OCI-LY1 (cell line): Measurements from ENCODE around the gene FSTL3.

Source experiments
- H2AFZ ChIP-seq: fragments of 200-600 bp; sonication (generic), shearing (Covaris generic); 2 replicates; pipeline ENCODE4 v1.6.0; 2014; ENCODE audit warnings: antibody characterized with exemption, mild to moderate bottlenecking, low read length
- H3F3A ChIP-seq: fragments of 200-600 bp; sonication (generic), shearing (Covaris generic); 2 replicates; pipeline ENCODE4 v1.6.0; 2014; ENCODE audit warnings: mild to moderate bottlenecking, antibody characterized with exemption, low read length, moderate library complexity; ENCODE audit not compliant: insufficient read depth
- H3K27ac ChIP-seq: fragments of 200-600 bp; sonication (generic); 2 replicates; pipeline ENCODE4 v1.5.1; 2014; ENCODE audit warnings: low read length, mixed run types, mild to moderate bottlenecking, low read depth; ENCODE audit not compliant: poor library complexity, severe bottlenecking
- H3K27me3 ChIP-seq: fragments of 200-600 bp; sonication (generic); 2 replicates; pipeline ENCODE4 v1.6.0; 2014; ENCODE audit warnings: antibody characterized with exemption, mild to moderate bottlenecking, low read length, moderate library complexity; ENCODE audit not compliant: insufficient read depth
- H3K36me3 ChIP-seq: fragments of 200-600 bp; sonication (generic); 2 replicates; pipeline ENCODE4 v1.6.1; 2014; ENCODE audit warnings: mild to moderate bottlenecking, antibody characterized with exemption, low read length, moderate library complexity, mixed read lengths; ENCODE audit not compliant: insufficient read depth
- H3K4me1 ChIP-seq: fragments of 200-600 bp; sonication (generic); 2 replicates; pipeline ENCODE4 v1.5.1; 2014; ENCODE audit warnings: mild to moderate bottlenecking, low read length, moderate library complexity; ENCODE audit not compliant: insufficient read depth, severe bottlenecking
- H3K4me2 ChIP-seq: fragments of 200-600 bp; sonication (generic), shearing (Covaris generic); 2 replicates; pipeline ENCODE4 v1.6.1; 2014; ENCODE audit warnings: low read length
- H3K4me3 ChIP-seq: fragments of 200-600 bp; sonication (generic); 2 replicates; pipeline ENCODE4 v1.5.1; 2014; ENCODE audit warnings: low read length, low read depth, mild to moderate bottlenecking, mixed read lengths; ENCODE audit not compliant: poor library complexity, severe bottlenecking
- H3K79me2 ChIP-seq: fragments of 200-600 bp; shearing (Covaris generic); 2 replicates; pipeline ENCODE4 v1.6.1; 2016; ENCODE audit warnings: mixed run types, low read length, mixed read lengths; ENCODE audit not compliant: insufficient read depth
- H3K9ac ChIP-seq: fragments of 200-600 bp; sonication (generic), shearing (Covaris generic); 2 replicates; pipeline ENCODE4 v1.6.1; 2014; ENCODE audit warnings: mild to moderate bottlenecking, low read length, mixed read lengths
- H3K9me2 ChIP-seq: fragments of 200-600 bp; sonication (generic), shearing (Covaris generic); 2 replicates; pipeline ENCODE4 v1.6.1; 2014; ENCODE audit warnings: low read depth, mild to moderate bottlenecking, low read length, mixed read lengths
- H3K9me3 ChIP-seq: fragments of 200-600 bp; shearing (Covaris generic); 2 replicates; pipeline ENCODE4 v1.6.1; 2014; ENCODE audit warnings: low read length, mixed read lengths
- H4K20me1 ChIP-seq: fragments of 200-600 bp; sonication (generic), shearing (Covaris generic); 2 replicates; pipeline ENCODE4 v1.6.0; 2016; ENCODE audit warnings: mild to moderate bottlenecking, low read length; ENCODE audit not compliant: insufficient read depth
- EZH2 ChIP-seq: fragments of 200-600 bp; sonication (generic), shearing (Covaris generic); IDR thresholded peaks from 2 replicates; pipeline ENCODE4 v1.8.0; 2017; ENCODE audit warnings: borderline replicate concordance, mixed run types, mild to moderate bottlenecking, antibody characterized with exemption, low read length, moderate library complexity, mixed read lengths
- TF ChIP-seq, protein P1 (sequence below): fragments of 200-600 bp; sonication (generic), shearing (Covaris generic); IDR thresholded peaks from 2 replicates; pipeline ENCODE4 v1.5.1; 2017; ENCODE audit warnings: mild to moderate bottlenecking, antibody characterized with exemption, low read length, moderate library complexity, mixed read lengths

FSTL3 gene

DNA sequence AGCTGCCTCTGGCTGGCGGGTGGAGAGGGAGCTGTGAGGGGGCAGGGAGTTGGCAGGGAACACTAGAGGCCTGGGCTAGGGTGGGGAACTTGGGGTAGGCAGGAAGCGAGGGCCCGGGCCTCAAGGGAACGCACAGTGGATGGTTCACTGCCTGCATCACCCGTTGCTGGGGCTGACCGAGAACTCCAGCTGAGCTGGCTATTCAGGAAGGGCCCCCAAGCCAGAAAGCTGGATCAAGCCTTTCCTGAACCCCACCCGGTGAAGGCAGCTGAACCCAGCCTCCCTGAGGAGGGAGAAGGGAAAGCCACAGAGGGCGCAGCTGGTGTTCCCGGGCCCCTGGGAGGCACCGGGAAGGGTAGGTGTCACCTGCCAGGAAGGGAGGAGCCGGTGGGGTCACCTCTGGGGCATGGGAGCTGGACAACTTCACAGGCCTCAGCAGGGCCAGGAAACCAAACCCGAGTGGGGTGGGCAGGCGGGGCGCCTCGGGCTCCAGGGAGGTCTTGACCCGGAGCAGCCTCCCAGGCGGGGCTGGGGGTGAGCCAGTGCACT, 46.4 kb downstream of the FSTL3 start:
- no peaks in the 10 kb centered on the region for H3K36me3 ChIP-seq
- no peak for TF ChIP-seq EZH2
- H3K9me2 ChIP-seq: no peaks in the 10 kb centered on the region
- H3K4me3 ChIP-seq: no peak overlapping the region
- H3K9ac ChIP-seq: no peak overlapping the region
- no peaks in the 10 kb centered on the region for H3K4me1 ChIP-seq
- no peaks in the 10 kb centered on the region for H4K20me1 ChIP-seq
- H3F3A ChIP-seq: no peaks in the 10 kb centered on the region
- H3K79me2 ChIP-seq: no peaks in the 10 kb centered on the region
- H3K4me2 ChIP-seq: no peak overlapping the region
- H3K27ac ChIP-seq: no peak overlapping the region
- no peak overlapping the region for H2AFZ ChIP-seq
- no peaks in the 10 kb centered on the region for H3K9me3 ChIP-seq
- no peaks in the 10 kb centered on the region for H3K27me3 ChIP-seq

DNA sequence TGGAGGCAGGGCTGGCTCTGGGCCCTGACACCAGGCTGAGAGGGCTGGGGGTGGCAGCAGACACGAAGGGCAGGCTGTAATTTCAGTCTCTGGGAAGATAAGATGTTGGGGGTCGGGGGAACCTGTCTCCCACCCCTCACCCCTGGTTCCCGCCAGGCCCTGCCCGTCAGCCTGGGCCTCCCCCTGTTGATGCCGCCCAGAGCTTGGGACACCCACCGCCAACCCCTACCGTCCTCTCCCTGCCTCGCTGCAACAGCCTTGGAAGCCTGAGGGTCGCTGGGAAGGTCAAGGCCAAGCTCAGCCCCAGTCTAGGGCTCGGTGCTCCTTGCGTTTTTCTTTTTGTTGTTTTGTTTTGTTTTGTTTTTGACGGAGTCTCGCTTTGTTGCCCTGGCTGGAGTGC, 47.1 kb downstream of the FSTL3 start:
- Histone ChIP-seq H3F3A (no peaks in the 10 kb centered on the region), H3K79me2 (no peaks in the 10 kb centered on the region), H2AFZ (no peak overlapping the region), H3K9ac (no peak overlapping the region), H3K4me2 (no peak overlapping the region), H3K27ac (no peak overlapping the region), H3K4me1 (no peaks in the 10 kb centered on the region), H3K9me3 (no peaks in the 10 kb centered on the region), H4K20me1 (no peaks in the 10 kb centered on the region), H3K36me3 (no peaks in the 10 kb centered on the region), H3K9me2 (no peaks in the 10 kb centered on the region), H3K27me3 (no peaks in the 10 kb centered on the region), H3K4me3 (no peak overlapping the region)
- TF ChIP-seq EZH2: no peak
- TF ChIP-seq, protein P1, sequence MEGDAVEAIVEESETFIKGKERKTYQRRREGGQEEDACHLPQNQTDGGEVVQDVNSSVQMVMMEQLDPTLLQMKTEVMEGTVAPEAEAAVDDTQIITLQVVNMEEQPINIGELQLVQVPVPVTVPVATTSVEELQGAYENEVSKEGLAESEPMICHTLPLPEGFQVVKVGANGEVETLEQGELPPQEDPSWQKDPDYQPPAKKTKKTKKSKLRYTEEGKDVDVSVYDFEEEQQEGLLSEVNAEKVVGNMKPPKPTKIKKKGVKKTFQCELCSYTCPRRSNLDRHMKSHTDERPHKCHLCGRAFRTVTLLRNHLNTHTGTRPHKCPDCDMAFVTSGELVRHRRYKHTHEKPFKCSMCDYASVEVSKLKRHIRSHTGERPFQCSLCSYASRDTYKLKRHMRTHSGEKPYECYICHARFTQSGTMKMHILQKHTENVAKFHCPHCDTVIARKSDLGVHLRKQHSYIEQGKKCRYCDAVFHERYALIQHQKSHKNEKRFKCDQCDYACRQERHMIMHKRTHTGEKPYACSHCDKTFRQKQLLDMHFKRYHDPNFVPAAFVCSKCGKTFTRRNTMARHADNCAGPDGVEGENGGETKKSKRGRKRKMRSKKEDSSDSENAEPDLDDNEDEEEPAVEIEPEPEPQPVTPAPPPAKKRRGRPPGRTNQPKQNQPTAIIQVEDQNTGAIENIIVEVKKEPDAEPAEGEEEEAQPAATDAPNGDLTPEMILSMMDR: no peak

DNA sequence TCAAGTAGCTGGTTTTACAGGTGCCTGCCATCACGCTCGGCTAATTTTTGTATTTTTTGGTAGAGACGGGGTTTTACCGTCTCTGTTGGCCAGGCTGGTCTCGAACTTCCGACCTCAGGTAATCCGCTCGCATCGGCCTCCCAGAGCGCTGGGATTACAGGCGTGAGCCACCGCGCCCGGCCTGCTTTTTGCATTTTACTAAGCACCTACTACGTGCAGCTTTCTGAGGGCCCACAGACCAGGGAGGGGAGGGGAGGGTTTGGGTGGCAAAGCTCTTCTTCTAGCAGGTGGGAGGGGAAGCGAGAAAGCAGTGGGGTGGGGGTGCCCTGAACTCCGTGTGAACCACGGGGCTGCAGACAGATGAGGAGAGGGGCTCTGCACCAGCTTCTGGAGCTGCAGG, 47.5 kb downstream of the FSTL3 start:
- Histone ChIP-seq H4K20me1 (no peaks in the 10 kb centered on the region), H2AFZ (no peak overlapping the region), H3K4me2 (no peak overlapping the region), H3K36me3 (no peaks in the 10 kb centered on the region), H3K27me3 (no peaks in the 10 kb centered on the region), H3K27ac (no peak overlapping the region), H3K9ac (no peak overlapping the region), H3K9me2 (no peaks in the 10 kb centered on the region), H3K4me1 (no peaks in the 10 kb centered on the region), H3K4me3 (no peak overlapping the region), H3K79me2 (no peaks in the 10 kb centered on the region), H3F3A (no peaks in the 10 kb centered on the region), H3K9me3 (no peaks in the 10 kb centered on the region)
- no peak for TF ChIP-seq EZH2
- TF ChIP-seq, protein P1: no peak

DNA sequence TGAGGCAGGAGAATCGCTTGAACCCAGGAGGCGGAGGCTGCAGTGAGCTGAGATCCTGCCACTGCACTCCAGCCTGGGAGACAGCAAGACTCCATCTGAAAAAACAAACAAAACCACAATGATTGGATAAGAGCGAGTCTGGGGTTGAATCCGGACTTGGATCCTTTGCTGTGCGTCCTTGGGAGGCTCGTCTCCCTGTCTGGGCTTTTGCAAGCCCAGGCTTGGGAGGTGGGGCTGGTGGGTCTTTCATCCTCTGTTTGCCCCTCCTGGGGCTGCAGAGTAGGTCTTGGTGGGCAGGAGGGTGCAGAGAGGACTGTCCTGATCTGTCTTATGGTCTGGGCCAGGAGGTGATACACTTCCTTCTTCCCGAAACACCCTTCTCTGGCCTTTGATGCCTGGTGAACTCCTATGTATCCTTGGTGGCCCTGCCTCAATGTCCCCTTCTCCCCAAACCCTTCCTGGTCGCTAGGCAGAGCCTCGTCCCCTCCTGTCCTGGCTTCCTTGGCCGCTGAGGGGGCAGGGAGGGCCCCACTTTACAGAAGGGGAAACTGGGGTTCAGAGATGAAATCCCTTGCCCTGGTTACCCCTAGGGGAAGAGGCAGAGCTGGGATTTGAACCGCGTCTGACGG, 49.4 kb downstream of the FSTL3 start:
- no peaks in the 10 kb centered on the region for H3K79me2 ChIP-seq
- TF ChIP-seq EZH2: no peak
- TF ChIP-seq, protein P1: no peak

More for the DNA sequence above, 49.4 kb downstream of the FSTL3 start:
- Histone ChIP-seq H3K27me3 (peaks cover 5% of the 10 kb centered on the region; the same call in 1 of the 2 replicates), H3K27ac (no peak overlapping the region), H2AFZ (no peak overlapping the region), H3K4me2 (no peak overlapping the region), H3K9me3 (no peaks in the 10 kb centered on the region), H4K20me1 (no peaks in the 10 kb centered on the region), H3F3A (no peaks in the 10 kb centered on the region), H3K9me2 (no peaks in the 10 kb centered on the region), H3K4me3 (no peak overlapping the region), H3K36me3 (no peaks in the 10 kb centered on the region), H3K9ac (no peak overlapping the region), H3K4me1 (no peaks in the 10 kb centered on the region)
